IMR-90 (cell line): Measurements from ENCODE around the gene RNF144B. TPM values are rescaled to one million over a fixed set of nuclear protein-coding genes. Genes with fewer than 3 reads are reported as not detected.
A peak's percentile ranks its signal among the peaks of the same experiment; 100 is the strongest.

Experiments
- ATAC-seq: fragments of 200-7000 bp; cut with Tn5 transposase; 2 replicates; pipeline ENCODE4 v1.9.1; 2020; ENCODE audit warnings: low read depth, mild to moderate bottlenecking, moderate library complexity
- BruUV-seq: library from RNA; stranded (reverse); fragments of 400-500 nt; replicated peaks from 2 replicates; lab custom pipeline; 2021; lab: Mats Ljungman, UMichigan
- CTCF ChIA-PET: fragments of 300-600 bp; formaldehyde crosslinking; extraction: SDS; loops from one replicate; lab custom pipeline; 2021; ENCODE audit warnings: antibody characterized with exemption; lab: Yijun Ruan, JAX
- POLR2A ChIA-PET: fragments of 300-600 bp; sonication (Branson Sonifier 250); formaldehyde crosslinking; loops from one replicate; lab custom pipeline; 2022; ENCODE audit warnings: antibody characterized with exemption; ENCODE audit not compliant: unreplicated experiment; lab: Charles Lee
- DNase-seq: peaks from one replicate; pipeline ENCODE4 v3.0.0; 2013
- H2AFZ ChIP-seq: replicated peaks from 2 replicates; pipeline ENCODE3; 2013; ENCODE audit warnings: low read length, mild to moderate bottlenecking; ENCODE audit not compliant: poor library complexity
- H2AK5ac ChIP-seq: 2 replicates; pipeline ENCODE4 v1.6.1; 2013; ENCODE audit warnings: low read depth, low read length, inconsistent platforms
- H2AK9ac ChIP-seq: replicated peaks from 2 replicates; pipeline ENCODE3; 2013; ENCODE audit warnings: mild to moderate bottlenecking, low read depth, low read length, moderate library complexity; ENCODE audit not compliant: poor library complexity
- H2BK120ac ChIP-seq: 2 replicates; pipeline ENCODE4 v1.6.1; 2013; ENCODE audit warnings: low read depth, low read length, inconsistent platforms
- H2BK15ac ChIP-seq: 3 replicates; pipeline ENCODE4 v1.6.1; 2013; ENCODE audit warnings: low read depth, low read length, inconsistent platforms
- H2BK20ac ChIP-seq: 2 replicates; pipeline ENCODE4 v1.6.1; 2013; ENCODE audit warnings: low read depth, mild to moderate bottlenecking, inconsistent platforms, low read length, moderate library complexity
- H2BK5ac ChIP-seq: 2 replicates; pipeline ENCODE4 v1.6.1; 2013; ENCODE audit warnings: mild to moderate bottlenecking, low read depth, low read length, inconsistent platforms; ENCODE audit not compliant: poor library complexity, severe bottlenecking
- H3K14ac ChIP-seq: replicated peaks from 2 replicates; pipeline ENCODE4 v1.6.1; 2013; ENCODE audit warnings: low read depth, low read length, inconsistent platforms
- H3K18ac ChIP-seq: 2 replicates; pipeline ENCODE4 v1.6.1; 2013; ENCODE audit warnings: low read depth, low read length, control low read depth
- H3K23ac ChIP-seq: 2 replicates; pipeline ENCODE4 v1.6.1; 2013; ENCODE audit warnings: low read depth, low read length, inconsistent platforms
- H3K27ac ChIP-seq: 2 replicates; pipeline ENCODE4 v1.5.1; 2013; ENCODE audit warnings: mild to moderate bottlenecking, control low read depth, low read length; ENCODE audit not compliant: insufficient read depth
- H3K27me3 ChIP-seq: 2 replicates; pipeline ENCODE4 v1.6.1; 2013; ENCODE audit warnings: low read length; ENCODE audit not compliant: control insufficient read depth, insufficient read depth
- H3K36me3 ChIP-seq: 2 replicates; pipeline ENCODE4 v1.6.1; 2013; ENCODE audit warnings: low read length, mixed read lengths; ENCODE audit not compliant: control insufficient read depth, insufficient read depth
- H3K4ac ChIP-seq: 2 replicates; pipeline ENCODE4 v1.6.1; 2013; ENCODE audit warnings: low read depth, low read length, inconsistent platforms
- H3K4me1 ChIP-seq: 2 replicates; pipeline ENCODE4 v1.6.1; 2013; ENCODE audit warnings: low read length, mixed read lengths; ENCODE audit not compliant: control insufficient read depth, insufficient read depth
- H3K4me2 ChIP-seq: 2 replicates; pipeline ENCODE4 v1.6.1; 2013; ENCODE audit warnings: low read depth, mild to moderate bottlenecking, control low read depth, low read length, moderate library complexity
- H3K4me3 ChIP-seq: 2 replicates; pipeline ENCODE4 v1.5.1; 2013; ENCODE audit warnings: low read depth, mild to moderate bottlenecking, control low read depth, low read length, moderate library complexity; ENCODE audit not compliant: insufficient read depth
- H3K56ac ChIP-seq: 2 replicates; pipeline ENCODE4 v1.6.1; 2013; ENCODE audit warnings: low read length, inconsistent platforms; ENCODE audit not compliant: insufficient read depth; ENCODE audit errors: extremely low read depth
- H3K79me1 ChIP-seq, 2 experiments: 2 replicates each; pipeline ENCODE4 v1.6.1; 2013; ENCODE audit warnings: low read length in 2 of 2, inconsistent platforms in 1 of 2, low read depth in 1 of 2
- H3K9ac ChIP-seq: 2 replicates; pipeline ENCODE4 v1.6.1; 2013; ENCODE audit warnings: low read depth, low read length, control low read depth
- H3K9me1 ChIP-seq: 2 replicates; pipeline ENCODE4 v1.6.1; 2013; ENCODE audit warnings: low read length, inconsistent platforms; ENCODE audit not compliant: insufficient read depth
- H3K9me3 ChIP-seq: 2 replicates; pipeline ENCODE4 v1.6.1; 2013; ENCODE audit warnings: low read length; ENCODE audit not compliant: control insufficient read depth, insufficient read depth
- H4K20me1 ChIP-seq: 2 replicates; pipeline ENCODE4 v1.6.1; 2013; ENCODE audit warnings: low read length, inconsistent platforms; ENCODE audit not compliant: insufficient read depth
- H4K5ac ChIP-seq: 2 replicates; pipeline ENCODE4 v1.6.1; 2013; ENCODE audit warnings: mild to moderate bottlenecking, low read depth, low read length, control low read depth
- H4K8ac ChIP-seq, 2 experiments: 2 replicates each; pipeline ENCODE4 v1.6.1; 2013; ENCODE audit warnings: low read depth in 2 of 2, low read length in 2 of 2, control low read depth in 1 of 2, inconsistent platforms in 1 of 2
- H4K91ac ChIP-seq: 2 replicates; pipeline ENCODE4 v1.6.1; 2013; ENCODE audit warnings: low read depth, low read length, inconsistent platforms; ENCODE audit not compliant: insufficient read depth
- BHLHE40 ChIP-seq: fragments of 150-350 bp; IDR thresholded peaks from 2 replicates; pipeline ENCODE4 v1.6.1; 2016; ENCODE audit warnings: mild to moderate bottlenecking, low read depth, low read length
- CEBPB ChIP-seq: IDR thresholded peaks from 2 replicates; pipeline ENCODE4 v1.6.1; 2012; ENCODE audit warnings: low read depth, low read length, improper control_type of control experiment
- CHD1 ChIP-seq: IDR thresholded peaks from 2 replicates; pipeline ENCODE4 v1.6.1; 2012; ENCODE audit warnings: low read depth, low read length, improper control_type of control experiment
- MAFK ChIP-seq: IDR thresholded peaks from 2 replicates; pipeline ENCODE4 v1.6.1; 2012; ENCODE audit warnings: low read depth, low read length, improper control_type of control experiment
- MXI1 ChIP-seq: IDR thresholded peaks from 2 replicates; pipeline ENCODE4 v1.6.1; 2012; ENCODE audit warnings: low read depth, mild to moderate bottlenecking, low read length, moderate library complexity, borderline replicate concordance
- POLR2A ChIP-seq: IDR thresholded peaks from 2 replicates; pipeline ENCODE4 v1.6.1; 2012; ENCODE audit warnings: mild to moderate bottlenecking, low read depth, low read length
- RAD21 ChIP-seq: IDR thresholded peaks from 2 replicates; pipeline ENCODE4 v1.6.1; 2012; ENCODE audit warnings: low read length, improper control_type of control experiment
- RCOR1 ChIP-seq: IDR thresholded peaks from 2 replicates; pipeline ENCODE4 v1.6.1; 2012; ENCODE audit warnings: mild to moderate bottlenecking, low read length, improper control_type of control experiment; ENCODE audit not compliant: insufficient replicate concordance
- RFX5 ChIP-seq: IDR thresholded peaks from 2 replicates; pipeline ENCODE4 v1.8.0; 2012; ENCODE audit warnings: low read depth, mild to moderate bottlenecking, low read length, moderate library complexity
- WGBS, 2 experiments: methylation state at CpG; one replicate each; pipeline versions ENCODE4 v1.1.5 to v1.1.7; 2013; ENCODE audit warnings: missing lambda C conversion rate in 2 of 2; ENCODE audit not compliant: insufficient read length in 1 of 2; ENCODE audit errors: extremely low coverage in 2 of 2; 5-methylcytosine and 5-hydroxymethylcytosine counted together
- dilution Hi-C: fragments of 300-500 bp; cut with HindIII; formaldehyde crosslinking; loops from one replicate; pipeline ENCODE4 v1.14.3; 2018; ENCODE audit warnings: low sequenced_read_pairs; ENCODE audit not compliant: unreplicated experiment
- in situ Hi-C: fragments of 300-500 bp; cut with MboI; formaldehyde crosslinking; loops from 3 replicates; pipeline ENCODE4 v1.14.3; 2019; ENCODE audit warnings: low sequenced_read_pairs, inconsistent platforms, mixed read lengths
- intact Hi-C: fragments of 100-400 bp; cut with micrococcal nuclease; formaldehyde crosslinking; loops from 2 replicates; pipeline ENCODE4 v1.10.0; 2022
- polyA plus RNA-seq, 3 experiments: library from polyadenylated mRNA; depleted of rRNA; stranded (reverse); fragments of >200 nt; gene quantifications; 2 replicates each; pipeline ENCODE4 v1.2.3, GENCODE V29; 2012; ENCODE audit warnings: low replicate concordance in 1 of 3
- total RNA-seq: library from RNA; depleted of rRNA; stranded (reverse); fragments of >200 nt; gene quantifications from 2 replicates; pipeline ENCODE4 v1.2.3, GENCODE V29; 2012
- TF ChIP-seq, protein P1 (sequence below): conservative IDR thresholded peaks from 2 replicates; pipeline ENCODE4 v1.5.1; 2012; ENCODE audit warnings: mild to moderate bottlenecking, low read depth, low read length, improper control_type of control experiment
- TF ChIP-seq, protein P2 (sequence below): fragments of 150-350 bp; IDR thresholded peaks from 2 replicates; pipeline ENCODE4 v1.6.1; 2017; ENCODE audit warnings: mild to moderate bottlenecking, antibody characterized with exemption, low read length, low read depth

RNF144B gene
- total and polyA plus RNA-seq, 2 of the 4 experiments (the other 2 are of a cell fraction), result 0.44 to 2.7 TPM

GRCh38 chr6:18389479-18389878 lies 2.3 kb downstream of the RNF144B start:
- Histone ChIP-seq H3K9ac (no peak overlapping the region), H3K27ac (no peak overlapping the region), H3K4me1 (peaks cover 7% of the 10 kb centered on the region), H4K5ac (peak overlapping the region; percentile 75; the same call in 1 of the 2 replicates), H3K4me2 (peak overlapping the region; percentile 66; the same call in 1 of the 2 replicates), H3K36me3 (no peaks in the 10 kb centered on the region), H3K9me1 (no peaks in the 10 kb centered on the region), H3K79me1 (no peaks in the 10 kb centered on the region), H2BK15ac (peak overlapping the region; percentile 8; the same call in 1 of the 3 replicates), H2BK5ac (peak overlapping the region; percentile 64), H3K4ac (no peak overlapping the region), H2AFZ (no peak overlapping the region), H3K14ac (0 out of 2 replicates have a peak overlapping the region, but pooled peaks have one; percentile 1), H2BK20ac (no peak overlapping the region), H2BK120ac (peak overlapping the region; percentile 46), H3K9me3 (no peaks in the 10 kb centered on the region), H4K91ac (no peak overlapping the region), H3K56ac (no peak overlapping the region), H3K27me3 (no peaks in the 10 kb centered on the region; the same call in 1 of the 2 replicates), H2AK5ac (no peak overlapping the region), H3K18ac (peak overlapping the region; percentile 83; the same call in 1 of the 2 replicates), H2AK9ac (no peak overlapping the region), H3K4me3 (no peak overlapping the region), H4K8ac (0 out of 4 replicates have a peak overlapping the region, but pooled peaks of 1 of the 2 experiments have one; percentile 22), H4K20me1 (no peaks in the 10 kb centered on the region), H3K23ac (no peak overlapping the region)
- TF ChIP-seq RAD21 (no peak), BHLHE40 (no peak), CHD1 (no peak), MXI1 (no peak), CEBPB (no peak), MAFK (no peak), POLR2A (no peak), RCOR1 (no peak), RFX5 (no peak)
- TF ChIP-seq, protein P1, sequence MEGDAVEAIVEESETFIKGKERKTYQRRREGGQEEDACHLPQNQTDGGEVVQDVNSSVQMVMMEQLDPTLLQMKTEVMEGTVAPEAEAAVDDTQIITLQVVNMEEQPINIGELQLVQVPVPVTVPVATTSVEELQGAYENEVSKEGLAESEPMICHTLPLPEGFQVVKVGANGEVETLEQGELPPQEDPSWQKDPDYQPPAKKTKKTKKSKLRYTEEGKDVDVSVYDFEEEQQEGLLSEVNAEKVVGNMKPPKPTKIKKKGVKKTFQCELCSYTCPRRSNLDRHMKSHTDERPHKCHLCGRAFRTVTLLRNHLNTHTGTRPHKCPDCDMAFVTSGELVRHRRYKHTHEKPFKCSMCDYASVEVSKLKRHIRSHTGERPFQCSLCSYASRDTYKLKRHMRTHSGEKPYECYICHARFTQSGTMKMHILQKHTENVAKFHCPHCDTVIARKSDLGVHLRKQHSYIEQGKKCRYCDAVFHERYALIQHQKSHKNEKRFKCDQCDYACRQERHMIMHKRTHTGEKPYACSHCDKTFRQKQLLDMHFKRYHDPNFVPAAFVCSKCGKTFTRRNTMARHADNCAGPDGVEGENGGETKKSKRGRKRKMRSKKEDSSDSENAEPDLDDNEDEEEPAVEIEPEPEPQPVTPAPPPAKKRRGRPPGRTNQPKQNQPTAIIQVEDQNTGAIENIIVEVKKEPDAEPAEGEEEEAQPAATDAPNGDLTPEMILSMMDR, result no peak
- TF ChIP-seq, protein P2, sequence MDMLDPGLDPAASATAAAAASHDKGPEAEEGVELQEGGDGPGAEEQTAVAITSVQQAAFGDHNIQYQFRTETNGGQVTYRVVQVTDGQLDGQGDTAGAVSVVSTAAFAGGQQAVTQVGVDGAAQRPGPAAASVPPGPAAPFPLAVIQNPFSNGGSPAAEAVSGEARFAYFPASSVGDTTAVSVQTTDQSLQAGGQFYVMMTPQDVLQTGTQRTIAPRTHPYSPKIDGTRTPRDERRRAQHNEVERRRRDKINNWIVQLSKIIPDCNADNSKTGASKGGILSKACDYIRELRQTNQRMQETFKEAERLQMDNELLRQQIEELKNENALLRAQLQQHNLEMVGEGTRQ, result no peak
- ChIA-PET CTCF (interaction anchor here (1.2 kb wide), 1 partner anchor 114 kb away, joined by 6 read pairs; no protein-coding TSS in a partner anchor), POLR2A (no interaction called here)
- BruUV-seq, result no TSS peak
- in situ Hi-C loops, result no loop called here
- intact Hi-C loops, result no loop called here
- ATAC-seq (no peak), DNase-seq (peak; percentile 48)
- WGBS, 2 experiments, result no CpG with 5 or more reads among the region's 2 CpGs
- dilution Hi-C loops, result no loop called here
